NAMALWA (cell line): Measurements from ENCODE around the gene MELTF.
"Not testable (repeated sequence)": the region's sequence is repeated elsewhere in the genome, so short reads cannot be mapped to it uniquely, and the experiment has no call there.

Experiments
- DNase-seq: peaks from one replicate; pipeline ENCODE4 v3.0.0-alpha.2; 2015; ENCODE audit warnings: low spot score

The MELTF gene

DNA sequence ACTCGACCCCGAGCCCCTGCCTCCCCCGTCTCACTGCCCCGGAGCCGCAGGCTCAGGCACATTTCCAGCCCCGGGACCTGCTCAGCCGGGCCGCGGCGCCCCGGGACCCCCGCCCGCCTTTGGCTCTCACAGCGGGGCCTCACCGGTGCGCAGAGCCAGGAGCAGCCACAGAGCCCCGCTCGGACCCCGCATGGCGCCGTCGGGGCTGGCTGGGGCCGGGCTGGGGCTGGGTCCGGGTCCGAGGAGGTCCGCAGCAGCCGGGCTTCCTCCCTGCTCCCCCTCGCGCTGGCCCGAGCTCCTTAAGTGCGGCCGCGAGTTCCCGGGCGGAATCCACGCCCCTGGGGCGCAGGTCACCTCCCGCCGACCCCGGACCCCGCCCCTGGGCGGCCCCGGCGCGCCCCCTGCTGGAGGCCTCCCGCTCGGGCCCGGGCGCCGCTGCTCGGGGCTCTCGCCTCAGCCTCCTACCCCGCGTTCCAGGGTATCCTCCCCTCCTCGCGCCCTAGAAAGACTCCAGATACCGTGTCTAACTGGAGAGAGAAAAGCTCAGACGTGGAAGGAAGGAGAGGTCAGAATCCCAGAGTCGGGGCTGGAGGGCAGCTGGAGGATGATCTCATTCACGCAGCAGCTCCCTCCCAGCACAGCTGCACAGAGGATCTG lies at the start of gene MELTF:
TSS of gene MELTF (minus strand) at position 307 of the 657 bp plus-strand sequence. CDS start at position 192, 115 bp downstream.
- DNase-seq = peak; percentile 84

DNA sequence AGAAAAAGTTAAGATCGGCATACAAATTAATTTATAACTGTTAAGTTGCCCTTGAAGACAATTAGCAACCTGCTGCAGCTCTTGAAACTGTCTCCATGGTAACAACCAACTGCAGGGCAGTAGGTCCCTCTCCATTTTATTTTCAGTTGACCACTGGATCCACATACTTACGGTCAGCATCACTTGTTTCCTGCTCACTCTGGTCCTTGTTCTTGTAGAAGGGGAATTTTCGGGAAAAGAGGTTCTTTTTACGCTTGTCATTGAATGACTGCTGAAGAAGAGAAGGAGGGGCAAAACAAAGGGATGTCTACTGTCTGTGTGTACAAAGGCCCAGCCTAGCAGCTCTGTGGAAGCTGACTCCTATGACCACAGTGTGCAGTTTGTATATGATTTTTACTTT lies 46.8 kb upstream of the MELTF start:
- no peak for DNase-seq

DNA sequence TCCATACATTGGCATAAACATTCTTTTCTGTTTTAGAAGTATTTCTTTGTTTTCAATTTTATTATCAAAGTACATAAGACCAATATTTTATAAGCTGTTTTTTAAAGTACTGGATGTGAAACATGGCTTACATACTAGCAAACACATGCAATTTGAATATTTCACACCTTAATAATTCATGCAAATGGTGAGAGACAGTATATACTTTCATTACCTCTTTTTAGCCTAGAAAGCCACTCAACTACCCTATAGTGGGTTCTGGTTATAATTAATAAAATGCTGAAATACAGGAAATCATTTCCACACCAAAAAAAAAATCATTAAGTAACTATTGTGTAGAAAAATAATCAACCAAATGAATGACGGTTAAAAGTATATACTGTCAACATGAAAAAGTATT lies 38.5 kb upstream of the MELTF start:
- peak; percentile 66 for DNase-seq

DNA sequence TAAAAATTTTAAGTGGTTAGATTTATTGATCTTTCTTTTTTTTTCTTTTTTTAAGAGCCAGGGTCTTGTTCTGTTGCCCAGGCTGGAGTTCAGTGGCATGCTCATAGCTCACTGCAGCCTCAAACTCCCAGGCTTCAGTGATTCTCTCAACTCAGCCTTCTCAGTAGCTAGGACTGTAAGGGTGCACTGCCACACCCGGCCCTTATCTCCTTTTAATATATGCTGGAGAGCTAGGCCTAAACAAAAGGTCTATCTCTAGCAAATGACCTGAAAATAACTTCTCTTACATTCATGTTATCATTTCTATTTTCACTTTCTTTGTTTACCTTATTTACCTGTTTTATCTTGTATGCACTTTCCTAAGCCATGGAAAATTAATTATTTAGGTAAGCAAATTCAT lies 35.2 kb upstream of the MELTF start:
- no peak for DNase-seq

DNA sequence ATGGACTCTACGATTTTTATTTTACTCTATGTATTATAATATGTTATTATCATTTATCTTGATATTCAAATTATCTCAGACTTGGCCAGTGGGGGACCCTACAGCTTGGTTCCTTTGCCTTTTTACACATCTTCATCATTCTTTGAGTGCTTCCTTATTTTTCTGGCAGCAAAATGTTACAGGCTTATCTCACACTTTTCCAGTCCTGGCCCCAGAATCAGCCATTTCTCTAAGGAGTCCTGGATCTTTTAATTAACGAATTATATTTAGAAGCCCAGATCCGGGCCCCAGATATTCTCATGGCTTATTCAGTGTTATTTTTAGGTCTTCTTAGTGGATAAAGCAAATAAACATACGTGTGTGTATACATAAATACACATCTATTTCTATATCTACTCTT lies 32.8 kb upstream of the MELTF start:
- DNase-seq = no peak

DNA sequence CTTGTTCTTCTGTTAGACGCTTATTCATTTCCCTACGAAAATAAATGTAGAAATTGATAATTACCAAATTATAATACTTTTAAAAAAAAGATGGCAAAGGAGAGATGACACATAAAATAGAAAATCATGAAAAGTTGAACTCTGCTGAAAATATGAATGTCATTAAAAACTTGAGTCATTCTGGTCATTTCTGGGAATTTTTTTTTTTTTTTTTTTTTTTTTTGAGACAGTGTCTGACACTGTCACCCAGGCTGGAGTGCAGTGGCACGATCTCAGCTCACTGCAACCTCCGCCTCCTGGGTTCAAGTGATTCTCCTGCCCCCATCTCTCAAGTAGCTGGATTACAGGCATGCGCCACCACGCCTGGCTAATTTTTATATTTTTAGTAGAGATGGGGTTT lies 22.0 kb upstream of the MELTF start:
- not testable (repeated sequence) for DNase-seq

DNA sequence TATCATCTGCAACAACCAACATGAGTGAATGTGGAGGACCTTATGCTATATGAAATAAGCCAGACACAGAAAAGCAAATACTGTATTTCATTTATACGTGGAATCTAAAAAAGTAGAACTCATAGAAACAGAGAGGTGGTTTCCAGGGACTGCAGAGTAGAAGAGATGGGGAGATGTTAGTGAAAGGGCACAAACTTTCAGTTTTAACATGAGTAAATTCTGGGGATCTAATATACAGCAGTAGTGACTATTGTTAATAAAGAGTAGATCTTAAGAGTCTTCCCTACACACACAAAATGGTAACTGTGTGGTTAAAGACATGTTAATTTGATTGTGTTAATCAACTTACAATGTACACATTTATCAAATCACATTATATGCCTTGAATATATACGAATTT lies 20.9 kb upstream of the MELTF start:
- DNase-seq = no peak

DNA sequence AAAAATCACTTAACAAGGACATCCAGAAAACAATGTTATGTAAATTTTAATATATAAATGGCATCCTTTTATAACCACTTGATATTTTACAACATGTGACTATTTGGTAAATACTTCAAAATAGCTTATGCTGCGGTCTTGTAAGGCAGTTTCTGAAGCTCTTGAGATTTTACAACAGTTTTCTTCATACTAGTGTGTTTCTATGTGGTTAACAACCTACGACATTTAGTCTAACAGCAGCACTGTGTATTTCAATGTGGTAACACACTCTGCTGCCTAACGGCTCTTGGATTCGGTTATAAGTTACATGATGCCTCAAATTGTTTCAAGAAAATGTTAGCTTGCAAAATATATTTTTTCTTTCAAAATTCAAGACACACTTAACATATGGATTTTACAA lies 12.9 kb upstream of the MELTF start:
- no peak for DNase-seq

DNA sequence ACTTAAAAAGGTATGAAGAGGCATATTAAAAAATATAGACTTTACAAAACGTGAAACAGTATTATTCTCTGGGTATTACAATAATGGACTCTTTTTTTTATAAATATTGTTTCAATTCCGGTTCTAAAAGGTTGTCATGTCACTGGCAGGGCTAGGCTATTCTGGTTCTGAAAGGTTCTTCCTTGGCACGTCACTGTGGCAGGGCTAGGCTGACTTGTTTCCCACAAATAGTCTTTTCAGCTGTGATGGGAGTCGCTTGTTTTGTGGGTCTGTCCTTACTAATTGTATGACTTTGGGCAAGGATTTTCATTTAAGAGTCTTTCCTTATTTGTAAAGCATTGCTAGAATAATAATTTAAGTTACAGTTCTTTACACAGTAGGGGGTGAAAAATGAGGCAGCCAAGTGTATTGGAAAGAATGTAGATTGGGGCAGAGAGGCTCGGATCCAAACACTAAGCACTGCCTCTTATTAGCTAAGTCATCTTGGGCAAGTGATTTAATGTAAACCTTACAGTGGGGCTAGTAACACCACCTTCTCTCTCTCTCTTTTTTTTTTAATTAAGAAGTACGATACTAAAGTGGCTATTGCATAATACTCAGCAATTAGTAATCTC lies 12.4 kb upstream of the MELTF start:
- no peak for DNase-seq

DNA sequence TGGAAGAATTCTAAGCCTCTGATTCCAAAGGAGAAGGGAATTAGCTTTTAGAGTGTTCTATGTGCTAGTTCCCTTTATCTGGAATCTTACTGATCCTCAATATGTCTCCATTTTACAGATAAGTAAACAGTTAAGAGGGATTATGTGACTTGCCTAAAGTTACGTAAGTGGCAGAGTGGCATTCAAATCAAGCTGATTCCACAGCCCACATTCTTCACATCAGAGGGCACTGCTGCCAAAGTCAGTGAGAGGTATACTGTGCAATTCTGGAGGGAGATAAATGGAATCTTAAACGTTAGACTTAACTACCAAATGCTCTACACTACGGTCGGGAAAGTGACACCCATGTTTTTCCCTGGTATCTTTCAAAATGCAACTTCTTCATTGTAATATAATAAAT lies 11.0 kb upstream of the MELTF start:
- DNase-seq = no peak

DNA sequence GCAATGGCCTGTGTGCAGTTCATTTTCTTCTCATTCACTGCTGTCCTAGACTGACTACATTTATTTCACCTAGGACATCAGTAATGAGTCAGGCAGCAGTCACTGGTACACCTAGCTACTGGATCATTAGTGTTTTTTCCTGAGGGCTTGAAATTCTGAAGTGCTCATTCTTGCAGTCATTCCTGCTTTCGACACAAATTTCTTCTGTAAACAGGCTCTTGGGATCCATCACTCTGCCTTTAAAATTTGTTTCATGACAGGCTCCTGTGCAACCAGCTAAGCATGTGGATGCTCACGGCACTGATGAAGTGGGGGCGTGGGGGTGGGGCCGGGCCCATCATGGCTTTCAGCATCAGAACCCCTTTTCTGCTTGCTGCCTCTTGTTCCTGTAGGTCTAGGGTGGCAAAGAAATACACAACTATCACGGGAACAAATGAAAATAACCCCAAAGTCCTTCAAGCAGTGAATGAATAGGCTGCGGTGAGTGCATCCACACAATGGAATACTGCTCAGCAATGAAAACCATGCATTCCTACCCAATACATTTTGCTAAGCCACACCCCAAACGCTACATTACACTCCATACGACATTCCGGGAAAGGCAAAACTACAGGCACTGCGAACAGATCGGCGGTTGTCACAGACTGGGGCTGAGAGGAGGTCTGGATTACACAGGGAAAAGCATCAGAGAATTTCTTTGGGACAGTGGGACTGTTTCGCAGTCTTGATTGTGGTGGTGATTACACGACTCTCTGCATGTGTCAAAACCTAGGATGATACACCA lies 9.3 kb upstream of the MELTF start:
- no peak for DNase-seq

DNA sequence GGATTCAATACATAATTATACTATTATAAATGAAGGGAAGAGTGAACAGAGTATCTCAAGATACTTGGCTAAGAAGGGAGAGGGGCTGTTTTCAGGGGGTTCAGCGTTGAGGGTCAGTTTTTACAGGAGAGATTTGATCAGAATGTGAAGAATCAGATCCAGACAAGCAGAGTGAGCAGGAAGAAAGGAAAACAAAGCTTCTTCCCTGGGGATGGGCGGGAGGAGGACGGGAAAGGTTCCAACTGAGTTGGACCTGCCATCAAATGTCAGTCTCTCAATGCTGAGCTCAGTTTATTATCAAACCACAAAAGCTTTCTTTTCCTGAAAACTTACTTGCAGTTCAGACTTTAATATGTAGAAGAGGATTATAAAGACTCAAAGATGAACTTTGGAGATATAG lies 6.0 kb upstream of the MELTF start:
- DNase-seq = no peak

DNA sequence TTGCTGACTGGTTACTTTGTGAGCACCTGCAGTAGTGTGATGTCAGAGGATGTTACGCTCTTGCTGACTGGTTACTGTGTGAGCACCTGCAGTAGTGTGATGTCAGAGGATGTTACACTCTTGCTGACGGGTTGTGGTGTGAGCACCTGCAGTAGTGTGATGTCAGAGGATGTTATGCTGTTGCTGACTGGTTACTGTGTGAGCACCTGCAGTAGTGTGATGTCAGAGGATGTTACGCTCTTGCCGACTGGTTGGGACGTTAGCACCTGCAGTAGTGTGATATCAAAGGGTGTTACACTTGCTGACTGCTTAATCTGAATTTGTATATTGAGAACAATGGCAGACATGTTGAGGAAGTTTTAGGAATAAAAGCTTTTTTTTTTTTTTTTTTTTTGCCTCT lies 5.2 kb upstream of the MELTF start:
- DNase-seq = peak; percentile 83

DNA sequence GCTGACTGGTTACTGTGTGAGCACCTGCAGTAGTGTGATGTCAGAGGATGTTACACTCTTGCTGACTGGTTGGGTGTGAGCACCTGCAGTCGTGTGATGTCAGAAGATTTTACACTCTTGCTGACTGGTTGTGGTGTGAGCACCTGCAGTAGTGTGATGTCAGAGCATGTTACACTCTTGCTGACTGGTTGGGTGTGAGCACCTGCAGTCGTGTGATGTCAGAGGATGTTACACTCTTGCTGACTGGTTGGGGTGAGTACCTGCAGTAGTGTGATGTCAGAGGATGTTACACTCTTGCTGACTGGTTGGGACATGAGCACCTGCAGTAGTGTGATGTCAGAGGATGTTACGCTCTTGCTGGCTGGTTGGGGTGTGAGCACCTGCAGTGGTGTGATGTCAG lies 4.1 kb upstream of the MELTF start:
- DNase-seq = peak; percentile 53

DNA sequence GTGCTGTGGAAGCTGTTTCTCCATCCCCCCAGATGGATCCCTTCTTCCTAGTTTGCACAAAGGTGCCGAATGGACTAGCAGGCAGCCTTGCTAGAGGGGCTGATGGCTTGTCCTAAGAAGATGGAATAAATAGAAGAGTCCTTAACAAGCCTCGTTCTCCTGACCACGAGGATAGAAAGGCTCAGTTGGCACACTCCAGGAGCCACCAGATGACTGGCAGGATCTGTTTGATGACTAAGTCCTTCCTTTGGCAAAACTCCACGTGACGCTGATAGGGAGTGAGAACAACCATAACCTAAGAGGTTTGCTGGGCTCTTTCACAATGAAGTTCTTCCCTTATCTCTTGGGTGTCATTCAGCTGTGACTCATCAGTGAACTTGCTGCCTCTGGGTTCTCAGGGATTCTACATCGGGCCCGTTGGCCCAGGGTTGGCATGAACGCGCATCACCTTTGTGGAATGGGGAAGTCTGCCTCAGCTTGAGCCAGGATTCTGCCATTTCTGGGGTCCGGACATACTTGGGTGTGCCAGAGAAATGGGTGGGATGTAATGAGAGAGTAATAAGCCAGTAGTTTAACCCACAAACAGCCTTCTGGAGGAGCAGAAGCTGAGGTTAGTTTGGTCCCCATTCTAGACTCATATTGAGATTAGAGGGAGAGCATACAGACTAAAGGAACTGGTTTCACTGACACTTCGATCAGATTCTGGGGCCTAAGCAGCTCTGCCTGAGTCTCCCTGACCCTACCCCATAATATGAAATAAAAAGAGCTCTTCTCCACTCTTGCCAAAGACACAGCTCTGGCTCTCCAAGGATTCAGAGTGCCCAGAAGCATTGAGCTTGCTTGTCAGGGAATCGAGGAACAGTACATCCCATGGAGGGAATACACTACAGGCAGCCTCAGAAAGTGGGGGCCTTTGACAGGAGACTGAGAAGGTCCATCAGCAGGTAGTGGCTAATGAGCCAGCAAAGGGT lies 2.0 kb upstream of the MELTF start:
- peak; percentile 36 for DNase-seq

DNA sequence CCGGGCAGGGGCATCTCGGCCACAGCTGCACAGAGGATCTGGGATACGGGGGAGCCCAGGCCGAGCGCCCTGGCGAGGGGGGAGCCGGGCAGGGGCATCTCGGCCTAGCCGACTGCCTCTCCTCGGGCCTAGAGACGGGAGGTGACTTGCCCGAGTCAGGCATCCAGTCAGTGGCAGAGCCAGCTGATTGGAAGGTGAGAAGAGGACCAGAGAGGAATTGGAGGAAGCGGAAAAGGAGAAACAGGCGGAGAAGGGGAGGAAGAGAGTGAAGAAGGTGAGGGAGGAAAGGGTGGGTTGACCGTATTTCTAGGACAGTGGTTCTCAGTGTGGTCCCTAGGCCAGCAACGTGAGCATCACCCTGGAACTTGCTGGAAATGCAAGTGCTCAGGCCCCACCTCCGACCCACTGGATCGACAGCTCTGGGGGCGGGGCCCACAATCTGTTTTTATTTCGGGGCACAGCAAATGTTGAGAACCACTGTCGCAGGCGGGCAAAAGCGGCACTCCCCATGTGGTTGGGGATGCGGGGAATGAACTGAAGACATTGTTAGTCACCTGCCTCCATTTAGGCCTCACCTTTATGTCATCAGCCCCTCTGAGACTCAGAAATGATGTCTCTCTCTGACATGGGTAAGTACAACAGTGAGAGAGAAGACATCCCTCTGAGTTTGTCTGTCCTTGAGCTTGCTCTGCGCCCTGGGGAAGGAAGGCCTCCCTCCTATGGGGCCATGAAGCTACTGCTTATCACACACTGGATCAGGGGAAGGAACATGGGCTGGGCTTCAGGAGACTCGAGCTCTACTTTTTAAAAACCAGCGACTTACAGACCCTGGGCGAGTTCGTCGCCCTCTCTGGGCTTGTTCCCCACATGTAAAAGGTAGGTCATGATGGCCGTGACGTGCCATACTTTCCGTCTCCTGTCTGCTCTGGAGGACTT lies 1.0 kb upstream of the MELTF start:
- peak; percentile 24 for DNase-seq

DNA sequence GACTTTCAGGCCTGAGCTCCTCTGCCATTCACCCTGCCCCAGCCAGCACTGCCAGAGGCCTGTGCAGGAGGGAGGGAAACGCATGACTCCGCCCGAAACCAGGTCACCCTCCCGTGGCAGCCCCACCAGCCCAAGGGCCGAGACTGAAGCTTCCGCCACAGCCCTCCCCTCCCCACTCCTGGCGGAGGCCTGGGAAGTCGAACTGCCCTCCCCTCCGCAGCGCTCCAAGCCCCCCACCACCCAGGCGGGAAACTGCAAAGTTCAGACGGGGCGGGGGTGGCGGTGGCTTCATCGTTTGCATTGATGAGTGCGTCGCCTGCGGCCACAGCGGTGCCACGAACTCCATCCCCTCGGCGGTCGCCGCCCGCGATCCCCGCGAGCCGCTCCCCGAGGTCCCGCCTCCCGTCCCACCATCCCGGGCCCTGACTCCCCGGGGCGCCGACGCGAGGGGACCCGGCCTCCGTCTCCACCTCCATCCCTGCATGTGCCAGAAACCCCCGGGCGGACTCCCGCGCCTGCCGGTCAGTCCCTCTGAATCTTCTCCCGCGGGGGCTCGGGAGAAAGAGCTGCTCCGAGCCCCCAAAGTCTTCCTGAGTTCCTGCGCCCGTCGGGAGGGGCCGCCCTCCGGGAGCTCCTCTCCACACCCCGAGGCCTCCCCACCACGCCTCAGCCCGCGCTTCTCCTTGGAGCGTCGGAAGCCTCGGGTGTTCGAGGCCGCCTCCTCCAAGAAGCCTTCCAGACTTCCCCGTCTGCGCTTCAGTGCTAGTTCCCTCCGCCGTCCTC lies 698 bp downstream of the MELTF start:
- DNase-seq = no peak

DNA sequence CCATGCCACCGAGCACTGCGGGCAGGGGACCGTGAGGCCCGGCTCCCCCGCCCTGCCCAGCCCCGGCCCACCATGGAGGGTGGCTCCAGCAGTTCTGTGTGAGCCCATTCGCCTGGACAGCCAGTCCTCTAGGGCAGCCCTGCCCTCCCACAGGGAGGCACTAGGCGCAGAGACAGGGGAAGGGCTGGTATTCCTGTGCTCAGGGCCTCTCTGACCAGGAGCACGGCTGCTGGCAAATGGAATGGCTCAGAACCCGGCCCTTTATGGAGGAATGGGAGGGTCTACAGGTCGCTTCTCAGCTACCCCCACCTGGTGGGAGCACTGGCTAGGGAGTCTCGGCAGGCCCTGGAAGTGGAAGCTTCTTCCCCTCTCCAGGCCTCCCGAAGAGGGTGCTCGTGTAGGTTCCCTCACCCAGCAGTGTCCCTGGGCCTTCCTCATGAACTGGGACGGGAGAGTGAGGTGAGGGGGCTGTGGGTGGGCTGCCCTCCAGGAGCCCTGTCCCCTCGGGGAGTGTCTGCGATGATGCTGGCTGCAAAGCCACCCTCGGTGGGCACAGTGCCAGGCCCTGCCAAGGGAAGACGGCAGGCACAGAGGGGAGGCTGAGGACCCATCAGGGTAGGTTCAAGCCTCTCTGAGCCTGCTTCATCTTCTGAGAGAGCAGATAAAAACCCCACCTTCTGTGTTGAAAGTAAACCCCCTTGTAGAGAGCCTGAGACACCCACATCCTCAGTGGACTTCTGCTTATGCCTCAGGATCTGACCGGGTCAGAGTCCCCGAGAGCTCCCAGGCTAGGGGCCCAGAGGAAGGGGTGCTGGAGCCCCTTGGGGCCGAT lies 1.5 kb downstream of the MELTF start:
- peak; percentile 44 for DNase-seq

DNA sequence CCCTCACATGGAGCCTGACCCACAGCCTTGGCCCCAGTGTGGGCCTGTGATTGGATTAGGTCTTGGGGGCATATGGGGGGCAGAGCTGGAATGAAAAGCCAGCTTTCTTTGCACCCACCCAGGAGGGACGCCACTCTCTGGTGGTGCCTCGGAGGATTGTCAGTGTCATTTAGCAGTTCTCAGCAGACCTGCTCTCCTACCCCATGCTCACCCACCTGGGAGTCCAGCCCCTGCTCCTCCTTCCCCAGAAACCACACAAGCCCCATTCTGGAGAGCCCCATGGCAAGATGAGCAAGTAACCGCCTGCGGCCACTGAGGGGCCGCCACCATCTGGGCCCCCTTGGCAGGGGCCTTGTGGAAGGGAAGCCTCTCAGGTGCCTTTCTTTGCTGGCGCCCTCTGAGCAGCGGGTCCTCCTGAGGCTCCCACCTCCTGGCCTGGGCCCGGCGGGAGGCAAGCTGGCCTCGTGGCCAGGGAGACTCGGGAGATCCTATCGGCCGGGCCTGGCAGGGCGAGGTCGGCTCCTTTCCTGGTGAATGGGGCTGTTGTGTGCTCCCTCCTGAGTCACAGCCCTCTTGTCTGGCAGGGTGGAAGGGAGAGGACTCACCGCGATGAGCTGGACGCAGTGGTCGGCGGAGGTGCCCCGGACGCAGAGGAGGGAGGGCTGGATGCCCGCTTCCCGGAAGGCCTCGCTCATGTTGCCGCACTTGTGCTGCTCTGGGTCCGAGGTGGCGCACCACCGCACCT lies 2.3 kb downstream of the MELTF start:
- no peak for DNase-seq
